ENCODE measurements around the gene ZNF532.
"Not testable (repeated sequence)": the region's sequence is repeated elsewhere in the genome, so short reads cannot be mapped to it uniquely, and the experiment has no call there.

Gene ZNF532

DNA sequence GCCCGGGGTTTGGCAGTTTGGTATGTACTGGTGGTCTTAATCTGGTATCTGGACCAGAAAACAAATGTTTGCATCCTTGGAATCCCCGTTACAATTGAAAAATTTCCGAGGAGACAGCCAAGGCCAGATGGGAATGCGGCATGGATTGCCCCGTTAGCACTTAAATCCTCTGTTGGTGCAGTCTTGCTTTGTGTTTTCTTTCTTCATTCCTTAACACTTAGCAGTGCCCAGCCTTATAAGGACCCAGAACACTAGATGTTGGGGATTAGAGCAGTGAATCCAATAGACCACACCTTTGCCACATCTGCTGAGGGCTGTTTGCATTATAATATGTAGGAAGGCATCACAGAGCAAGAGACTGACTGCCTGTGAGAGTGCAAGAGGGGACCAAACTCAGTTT, 12.8 kb upstream of the ZNF532 start:
- DNase-seq, result no peak

DNA sequence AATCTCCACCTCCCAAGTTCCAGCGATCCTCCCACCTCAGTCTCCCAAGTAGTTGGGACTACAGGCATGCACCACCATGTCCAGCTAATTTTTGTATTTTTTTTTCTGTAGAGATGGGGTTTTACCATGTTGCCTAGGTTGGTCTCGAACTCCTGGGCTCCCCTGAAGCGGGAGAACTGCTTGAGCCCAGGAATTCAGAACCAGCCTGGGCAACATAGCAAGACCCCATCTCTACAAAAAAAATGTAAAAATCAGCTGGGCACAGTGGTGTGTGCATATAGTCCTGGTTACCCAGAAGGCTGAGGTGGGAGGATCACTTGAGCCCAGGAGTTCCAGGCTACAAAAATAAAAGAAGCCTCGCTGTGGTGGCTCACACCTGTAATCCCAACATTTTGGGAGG, 12.0 kb upstream of the ZNF532 start:
- no peak for DNase-seq

DNA sequence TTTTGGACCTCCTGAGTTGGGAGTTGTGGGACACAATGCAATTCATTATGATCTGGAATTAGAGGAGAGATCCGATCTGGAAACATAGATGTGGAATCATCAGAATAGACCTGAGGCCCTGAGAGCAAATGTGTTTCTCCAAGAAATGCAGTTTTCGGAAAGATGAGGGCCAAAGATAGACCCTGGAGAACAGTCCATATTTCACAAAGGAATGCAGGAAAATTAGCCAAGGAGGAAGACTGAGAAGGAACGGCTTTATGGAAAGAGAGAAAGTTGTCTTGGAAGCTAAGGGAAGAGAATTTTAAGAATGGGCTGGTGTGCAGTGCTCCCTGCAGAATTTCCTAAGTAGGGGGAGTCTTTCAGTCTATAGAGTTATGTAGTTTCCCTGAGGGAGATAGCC, 11.1 kb upstream of the ZNF532 start:
- DNase-seq, result no peak

DNA sequence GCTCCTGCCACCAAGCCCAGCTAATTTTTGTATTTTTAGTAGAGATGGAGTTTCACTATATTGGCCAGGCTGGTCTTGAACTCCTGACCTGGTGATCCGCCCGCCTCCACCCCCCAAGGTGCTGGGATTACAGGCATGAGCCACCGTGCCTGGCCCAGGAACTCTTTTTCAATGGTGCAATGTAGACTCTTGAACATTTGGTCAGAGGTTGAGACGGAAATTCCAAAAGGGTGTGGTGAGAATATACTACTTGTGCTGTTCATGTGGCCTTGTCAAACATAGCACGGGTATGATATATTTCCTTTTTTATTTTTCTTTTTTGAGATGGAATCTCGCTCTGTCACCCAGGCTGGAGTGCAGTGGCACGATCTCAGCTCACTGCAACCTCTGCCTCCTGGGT, 9.2 kb upstream of the ZNF532 start:
- not testable (repeated sequence) for DNase-seq

DNA sequence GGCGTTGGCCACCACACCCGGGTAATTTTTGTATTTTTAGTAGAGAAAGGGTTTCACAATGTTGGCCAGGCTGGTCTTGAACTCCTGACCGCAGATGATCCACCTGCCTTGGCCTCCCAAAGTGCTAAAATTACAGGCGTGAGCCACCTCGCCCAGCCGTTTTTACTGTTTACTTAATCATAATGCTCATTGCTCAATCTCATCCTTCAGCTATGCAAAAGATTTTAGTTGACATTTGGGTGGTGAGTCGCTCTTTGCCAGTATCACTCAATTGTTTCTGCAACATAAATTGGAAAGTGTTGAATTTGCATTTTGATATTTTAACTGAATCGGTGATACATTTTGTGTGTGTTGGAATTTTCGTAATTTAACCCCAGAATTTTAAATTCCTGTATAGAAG, 7.8 kb upstream of the ZNF532 start:
- no peak for DNase-seq

DNA sequence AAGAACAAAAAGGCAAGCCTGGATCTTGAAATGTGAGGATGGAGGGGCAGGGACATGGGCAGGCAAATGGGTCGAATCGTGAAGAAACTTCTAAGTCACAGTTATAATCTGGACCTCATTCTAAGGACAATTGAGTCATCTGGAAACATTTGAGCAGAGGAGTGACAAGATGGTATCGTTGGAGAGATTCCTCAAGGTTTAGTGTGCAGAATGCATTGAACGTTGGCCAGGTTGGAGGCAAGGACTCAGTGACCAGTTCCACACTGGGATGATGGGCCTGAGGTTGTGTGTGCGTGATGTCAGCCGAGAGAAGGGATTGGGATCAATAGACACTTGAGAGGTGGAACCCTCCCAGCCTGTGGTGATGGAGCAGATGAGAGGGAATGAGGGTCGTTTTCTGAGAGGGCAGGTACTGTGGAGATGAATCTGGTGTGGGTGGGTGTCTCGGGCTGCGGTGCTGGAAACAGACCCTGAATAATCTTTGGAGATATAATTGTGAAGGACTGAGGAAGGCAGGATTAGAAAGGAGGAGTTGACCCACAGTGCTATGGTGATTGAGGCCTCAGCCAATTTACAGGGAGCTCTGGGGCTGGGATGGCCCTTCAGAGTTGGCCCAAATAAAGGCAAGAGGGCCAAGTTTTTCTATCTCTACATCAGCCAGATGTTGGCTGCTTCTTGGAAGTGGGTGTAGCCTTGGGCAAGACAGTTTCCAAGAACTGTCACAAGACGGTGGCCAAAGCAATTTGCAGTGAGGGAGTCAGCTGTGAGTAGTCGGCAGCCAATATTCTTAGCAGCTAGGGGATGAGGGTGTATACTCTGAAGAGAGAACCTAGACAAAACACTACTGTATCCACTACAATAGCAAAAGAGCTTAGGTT, 5.8 kb upstream of the ZNF532 start:
- DNase-seq, result no peak

DNA sequence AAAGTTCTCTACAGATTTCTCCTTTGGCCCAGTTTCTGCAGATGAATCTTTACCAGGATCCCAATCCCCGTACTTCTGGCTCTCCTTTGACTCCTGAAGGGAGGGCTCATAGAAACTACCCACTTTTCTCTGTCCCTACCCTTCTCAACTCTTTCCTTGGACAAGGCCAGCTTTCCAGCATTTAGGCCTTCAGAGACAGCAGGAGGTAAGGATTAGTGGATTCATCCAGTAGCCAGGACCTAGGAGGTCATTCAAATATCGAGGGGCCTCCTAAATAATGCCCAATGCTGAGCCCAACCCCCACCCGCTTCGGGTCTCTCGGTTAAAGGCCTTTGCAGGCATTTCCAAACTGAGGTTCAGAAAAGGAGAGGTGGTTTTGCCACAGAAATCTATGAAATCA, 4.8 kb upstream of the ZNF532 start:
- DNase-seq, result no peak

DNA sequence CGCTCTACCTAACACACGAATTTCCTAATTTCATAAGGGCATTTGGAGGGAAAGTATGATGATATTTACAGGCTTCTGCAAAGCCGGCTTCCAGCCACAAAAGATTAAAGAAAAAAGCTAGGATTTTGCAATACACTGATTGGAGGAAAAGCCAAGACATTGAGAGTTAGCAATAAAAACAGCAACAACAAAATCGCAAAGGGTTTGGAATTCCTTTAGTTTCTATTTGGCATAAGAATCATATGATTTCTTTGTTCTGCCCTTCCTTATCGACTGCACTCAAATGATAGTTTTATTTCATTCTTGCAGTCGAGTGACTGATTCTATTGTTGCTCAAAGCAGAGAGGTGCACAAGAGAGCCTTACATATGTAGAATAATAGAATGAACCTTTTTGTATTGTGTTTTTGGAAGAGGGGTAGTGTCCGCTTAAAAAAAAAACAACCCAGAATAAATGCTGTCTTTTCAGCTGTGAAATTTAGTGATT, 3.9 kb upstream of the ZNF532 start:
- DNase-seq, result no peak

DNA sequence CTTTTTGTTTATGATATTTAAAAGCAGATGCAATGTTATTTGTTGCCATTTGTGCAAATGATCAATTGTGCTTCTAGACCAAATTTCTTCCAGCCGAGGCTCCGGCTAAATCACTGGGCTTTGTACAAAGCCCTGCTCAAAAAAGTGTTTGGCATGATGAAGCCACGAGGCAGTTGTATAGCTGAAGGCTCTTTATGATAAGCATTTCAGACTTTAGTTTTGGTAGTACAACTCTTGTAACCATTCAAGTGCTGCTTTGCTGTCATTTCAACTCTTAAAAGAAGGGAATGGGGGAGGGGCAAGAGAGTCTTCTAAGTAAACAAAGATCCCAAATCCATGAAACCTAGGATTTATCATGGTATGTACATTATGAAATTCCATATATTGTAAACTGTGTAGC, 3.3 kb upstream of the ZNF532 start:
- no peak for DNase-seq

DNA sequence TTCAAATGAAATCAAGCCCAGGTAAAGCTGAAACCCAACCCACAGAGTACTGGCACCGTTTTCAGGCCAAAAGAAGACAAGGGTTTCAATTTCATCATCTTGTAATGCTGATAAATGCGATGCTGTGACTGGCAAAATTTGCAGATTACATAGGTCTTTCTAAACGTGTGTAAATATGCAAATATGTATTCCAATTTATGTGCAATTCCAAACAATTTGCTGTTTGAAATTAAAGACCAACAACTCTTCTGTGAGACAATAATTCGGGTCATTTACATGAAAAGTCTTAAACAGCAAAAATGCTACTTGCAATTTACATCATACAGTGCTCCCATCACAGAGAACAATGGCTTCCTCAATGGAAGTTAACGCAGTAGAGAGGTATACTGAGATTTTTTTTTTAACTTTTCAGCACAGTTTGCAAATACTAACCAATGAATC, 2.8 kb upstream of the ZNF532 start:
- no peak for DNase-seq

DNA sequence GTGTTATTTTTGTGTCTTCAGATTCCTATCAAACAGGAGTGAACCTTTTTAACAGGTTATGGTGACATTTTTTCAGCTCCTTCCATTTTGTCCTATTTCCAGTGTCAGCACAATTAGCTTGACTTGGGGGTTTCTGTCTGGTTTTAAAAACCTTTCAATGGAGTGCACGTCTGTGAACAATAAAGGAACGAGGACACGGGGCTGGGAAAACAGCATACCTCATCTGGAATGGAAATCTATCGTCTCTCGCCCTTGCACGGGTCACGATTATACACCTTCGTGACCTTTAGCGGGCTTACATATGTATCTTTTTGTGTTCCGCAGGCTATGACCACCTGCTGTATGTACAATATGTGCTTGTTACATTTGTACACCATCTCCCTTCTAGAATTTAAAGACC, 2.3 kb upstream of the ZNF532 start:
- DNase-seq, result peak; percentile 33

DNA sequence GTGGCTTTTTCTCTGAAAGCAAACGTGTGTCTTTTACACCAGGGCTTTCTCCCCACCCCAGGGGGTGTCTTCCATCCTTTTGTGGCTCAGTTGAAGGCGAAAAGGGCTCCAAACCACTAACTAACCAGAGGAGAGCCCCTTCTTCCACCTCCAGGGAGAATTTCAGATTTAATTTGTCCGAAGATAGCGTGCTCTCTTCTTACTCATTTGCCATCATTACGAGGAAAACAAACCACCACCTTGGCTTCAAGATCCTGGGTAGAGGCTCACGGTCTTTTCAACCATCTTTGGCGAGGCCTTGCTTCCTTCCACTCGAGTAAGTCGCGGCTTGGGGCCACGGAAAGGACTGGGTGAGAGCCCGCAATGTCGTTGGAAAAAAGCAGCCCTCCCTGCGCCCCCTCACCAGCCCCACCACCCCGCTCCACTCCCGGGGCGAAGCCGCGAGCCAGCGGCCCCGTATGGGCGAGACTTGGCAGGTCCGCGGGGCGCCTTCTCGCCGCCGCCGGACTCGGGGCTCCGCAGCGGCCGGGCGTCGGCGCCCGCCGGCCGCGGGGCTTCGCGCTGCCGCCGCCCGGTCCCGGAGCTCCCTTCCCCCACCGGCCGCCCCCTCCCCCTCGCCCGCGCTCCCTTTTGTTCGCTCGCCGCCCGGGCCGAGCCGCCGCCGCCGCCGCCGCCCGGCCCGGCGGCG, 1.7 kb upstream of the ZNF532 start:
- peak; percentile 31 for DNase-seq

DNA sequence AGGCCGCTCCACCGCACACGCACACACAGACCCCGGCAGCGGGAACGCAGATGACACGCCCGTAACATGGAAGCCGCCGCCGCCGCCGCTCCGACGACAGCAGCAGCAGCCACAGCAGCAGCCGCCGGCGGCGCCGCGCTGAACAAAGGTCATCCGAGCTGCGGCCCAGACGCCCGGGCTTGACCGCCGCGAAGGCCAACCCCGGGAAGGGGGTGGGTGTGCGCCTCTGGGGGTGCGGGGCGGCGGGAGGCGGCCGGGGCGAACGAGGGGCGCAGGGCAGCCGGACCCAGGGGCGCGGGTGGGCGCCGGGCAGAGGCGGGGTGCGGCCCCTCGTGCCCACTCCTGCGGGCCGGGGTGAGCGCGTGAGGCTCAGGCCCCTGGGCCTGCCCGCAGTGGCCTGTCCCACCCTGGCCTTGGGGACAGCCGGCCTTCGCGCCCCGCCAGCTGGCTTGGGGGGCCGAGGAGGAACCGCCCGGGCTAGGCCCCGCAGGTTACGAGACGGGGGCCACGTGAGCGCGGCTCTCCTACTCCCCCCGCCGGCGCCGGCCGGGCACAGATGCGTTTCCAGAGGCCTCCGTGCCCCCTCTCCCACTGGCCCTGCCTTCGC, 1.0 kb upstream of the ZNF532 start:
- DNase-seq, result no peak

DNA sequence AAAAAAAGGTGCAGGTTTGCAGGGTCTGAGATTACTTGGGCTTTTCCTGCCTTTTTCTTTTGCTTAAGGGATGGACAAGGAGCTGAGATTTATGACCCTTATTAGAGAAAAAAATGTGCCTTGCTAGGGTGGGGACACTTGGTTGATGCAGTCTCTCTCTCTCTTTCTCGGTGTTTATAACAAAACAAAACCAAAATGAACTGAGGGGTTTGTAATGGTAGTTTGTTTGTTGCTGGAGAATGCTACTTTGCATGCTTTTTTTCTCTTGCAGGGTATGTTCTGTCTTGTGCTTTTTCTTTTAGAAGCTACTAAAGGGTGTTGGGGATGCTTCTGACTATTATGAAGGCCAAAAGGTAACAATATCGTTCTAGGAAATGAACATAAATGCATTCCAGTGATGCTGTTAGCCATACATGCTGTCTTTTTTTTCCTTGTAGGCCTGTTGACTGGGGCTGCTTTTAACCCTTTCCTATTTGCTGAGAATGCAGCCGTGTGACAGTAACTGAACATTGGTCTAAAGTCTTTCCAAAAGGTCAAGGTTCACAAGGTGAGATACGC, 435 bp downstream of the ZNF532 start:
- DNase-seq, result no peak

DNA sequence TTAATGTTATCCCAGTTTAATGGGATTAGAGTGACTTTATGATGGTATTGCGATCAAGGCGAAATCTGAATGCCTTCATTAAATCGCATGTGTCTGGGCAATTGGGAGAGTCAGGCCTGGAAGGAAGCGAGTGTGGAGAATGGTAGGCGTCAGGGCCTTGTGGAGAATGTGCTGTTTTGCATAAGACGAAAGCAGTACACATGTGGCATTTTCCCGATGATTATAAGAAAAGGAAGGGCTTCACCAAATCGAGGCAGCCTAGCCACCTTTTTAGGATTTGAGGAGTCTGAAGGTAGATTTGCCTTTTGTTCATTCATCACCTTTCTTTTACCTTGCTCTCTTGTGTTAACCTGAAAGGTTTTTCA, 1.0 kb downstream of the ZNF532 start:
- no peak for DNase-seq

DNA sequence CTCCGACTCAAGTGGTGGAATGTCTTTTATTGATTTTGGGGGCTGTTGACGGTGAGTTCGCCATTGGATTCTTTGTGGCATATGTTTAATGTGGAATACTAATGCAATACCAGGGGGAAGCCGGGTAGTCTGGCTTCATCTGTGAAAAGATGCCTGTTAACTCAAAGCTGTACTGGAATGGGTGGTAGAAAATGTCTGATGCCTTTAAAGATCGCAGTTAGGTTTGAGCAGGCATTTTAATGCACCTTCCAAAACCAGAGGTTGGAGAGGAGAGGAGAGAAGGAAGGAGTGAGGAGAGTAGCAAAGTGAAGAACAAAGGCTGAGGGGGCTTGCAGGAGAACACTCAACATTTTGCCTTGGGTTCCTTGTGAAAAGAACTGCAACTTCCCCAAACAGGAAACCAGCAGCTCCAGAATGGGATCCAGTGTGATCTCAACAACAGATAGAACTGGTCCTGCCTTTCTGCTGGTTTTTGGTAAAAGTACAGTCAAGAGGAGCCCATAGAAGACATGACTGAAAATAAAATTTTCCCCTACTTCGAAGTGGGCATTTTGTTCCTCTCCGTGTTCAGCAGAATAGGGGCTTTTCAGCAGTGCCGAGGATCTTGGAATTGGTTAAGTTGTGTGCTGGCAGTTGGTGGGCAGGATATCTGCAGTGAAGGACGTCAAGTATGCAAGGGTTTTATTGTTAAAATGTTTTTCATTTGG, 1.5 kb downstream of the ZNF532 start:
- no peak for DNase-seq

DNA sequence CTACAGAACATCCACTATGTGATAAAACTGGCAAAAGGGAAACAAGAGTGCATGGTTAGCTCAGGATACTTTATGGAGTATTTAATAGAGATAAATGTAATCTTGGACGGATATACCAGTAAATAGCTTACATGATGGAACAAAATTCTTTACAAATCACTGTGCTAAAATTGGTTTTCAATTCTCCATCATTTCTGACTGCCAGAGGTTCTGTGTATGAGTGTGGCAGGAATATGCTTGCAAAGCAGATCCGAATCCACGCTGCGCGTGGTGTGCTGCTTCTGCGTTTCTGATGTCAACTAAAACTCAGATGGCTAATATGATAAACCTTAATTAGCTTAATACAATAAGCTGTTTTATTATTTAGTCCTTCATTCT, 2.1 kb downstream of the ZNF532 start:
- DNase-seq, result no peak

DNA sequence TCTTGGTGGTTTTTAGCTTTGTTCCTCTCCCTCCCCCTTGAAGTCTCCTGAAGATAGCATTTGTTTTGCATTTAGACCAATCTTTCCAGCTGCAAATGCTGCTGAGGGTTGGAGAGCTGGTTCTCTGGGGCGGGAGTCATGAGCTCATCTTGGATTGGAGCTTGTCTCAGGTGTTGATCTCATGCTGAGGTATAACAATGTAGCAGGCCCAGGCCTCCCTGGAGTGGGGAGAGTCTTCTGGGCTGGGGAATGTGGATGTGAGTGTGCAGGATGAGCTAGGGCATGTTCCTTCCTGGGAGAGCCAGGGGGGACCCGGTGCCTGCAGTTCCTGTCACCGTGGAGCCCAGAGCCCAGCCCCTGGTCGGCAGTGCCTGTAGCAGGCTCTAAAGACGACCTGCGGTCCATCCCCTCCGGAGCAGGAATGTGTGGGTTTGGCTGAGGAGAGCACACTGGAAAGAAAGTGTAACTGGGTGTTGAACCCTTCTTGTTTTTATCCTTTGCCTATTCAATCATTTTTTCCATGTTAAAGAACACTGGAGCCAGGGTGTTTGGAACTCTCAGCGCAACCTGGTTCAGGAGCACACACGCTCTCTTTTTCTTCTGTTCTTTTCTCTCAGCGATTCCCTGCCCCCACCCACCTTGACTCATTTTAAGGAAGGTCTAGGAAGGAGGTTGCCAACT, 2.7 kb downstream of the ZNF532 start:
- DNase-seq, result no peak

DNA sequence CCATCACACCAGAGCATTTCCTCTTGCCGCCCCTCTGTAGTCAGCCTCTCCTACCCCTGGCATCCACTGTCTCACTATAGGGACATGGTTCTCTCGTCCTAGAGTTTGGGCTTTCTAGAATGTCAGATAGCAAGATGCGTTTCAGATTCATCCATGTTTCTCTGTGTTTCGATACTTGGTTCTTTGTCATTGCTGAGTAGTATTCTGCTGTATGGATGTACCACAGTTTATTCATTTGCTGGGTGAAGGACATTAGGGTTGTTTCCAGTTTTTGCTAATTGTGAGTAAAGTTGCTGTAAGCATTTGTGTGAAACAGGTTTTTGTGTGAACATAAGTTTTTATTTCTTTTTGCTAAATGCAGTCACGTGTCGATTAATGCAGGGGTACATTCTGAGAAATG, 3.8 kb downstream of the ZNF532 start:
- no peak for DNase-seq

DNA sequence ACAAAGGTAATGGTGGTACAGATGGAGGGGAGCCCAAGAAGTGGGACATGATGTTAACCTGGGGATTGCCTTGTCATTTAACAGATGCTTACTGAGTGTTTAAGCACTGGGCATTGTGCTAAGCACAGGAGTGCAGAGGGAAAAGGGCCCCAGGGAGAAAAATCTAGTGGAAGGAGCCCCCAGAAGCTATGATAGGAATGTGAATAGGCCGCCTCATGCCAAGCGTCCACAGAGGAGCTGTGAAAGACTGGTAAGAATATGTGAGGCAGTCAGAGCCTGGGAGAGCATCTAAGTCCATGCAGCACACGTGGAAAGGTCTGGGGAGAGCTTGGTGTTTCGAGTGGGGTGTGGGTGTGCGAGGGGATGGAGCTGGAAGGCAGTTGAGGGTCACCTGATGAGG, 5.5 kb downstream of the ZNF532 start:
- DNase-seq, result no peak

DNA sequence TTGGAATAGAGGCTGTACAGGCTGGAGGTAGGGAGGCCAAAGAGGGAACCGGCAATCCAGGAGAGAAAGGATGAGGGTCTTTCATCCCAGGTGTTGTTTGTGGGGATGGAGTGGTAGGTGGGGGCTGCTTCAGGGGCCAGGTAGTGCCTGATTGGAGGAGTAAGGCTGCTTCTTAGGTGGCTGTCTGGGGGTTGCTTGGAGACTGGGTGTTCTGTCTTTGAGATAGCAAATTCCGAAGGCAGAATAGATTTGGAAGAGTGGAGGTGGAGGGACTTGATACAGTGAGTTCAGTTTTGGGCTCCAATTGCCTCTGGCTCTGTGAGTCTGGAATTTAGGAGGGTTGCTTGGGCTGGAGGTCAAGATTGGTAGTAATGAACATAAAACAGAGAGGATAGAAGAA, 5.9 kb downstream of the ZNF532 start:
- DNase-seq, result no peak
